Effector memory CD8-positive, alpha-beta T cell (primary cell): Measurements from ENCODE around the gene CXCR6.
A peak's percentile ranks its signal among the peaks of the same experiment; 100 is the strongest.

Experiments
- ATAC-seq: fragments of 150-1000 bp; cut with Tn5 transposase; replicated peaks from 2 replicates; pipeline ENCODE4 v1.10.0; 2021; ENCODE audit warnings: mild to moderate bottlenecking, moderate library complexity
- DNase-seq, 3 experiments: peaks; one replicate each; pipeline ENCODE4 v3.0.0; 2021
- H3K27ac Mint-ChIP-seq, 2 donors: one replicate each; pipeline ENCODE4 v1.8.0; 2022; ENCODE audit warnings: mild to moderate bottlenecking in 2 of 2, mixed read lengths in 2 of 2, moderate library complexity in 2 of 2
- H3K27me3 Mint-ChIP-seq, 2 donors: one replicate each; pipeline ENCODE4 v1.8.0; 2022; ENCODE audit warnings: mixed read lengths in 2 of 2
- H3K36me3 Mint-ChIP-seq: one replicate; pipeline ENCODE4 v1.8.0; 2022; ENCODE audit warnings: mild to moderate bottlenecking, moderate library complexity, mixed read lengths; ENCODE audit not compliant: insufficient read depth
- H3K4me1 Mint-ChIP-seq, 2 donors: one replicate each; pipeline ENCODE4 v1.8.0; 2022; ENCODE audit warnings: low read depth in 2 of 2, mixed read lengths in 2 of 2
- H3K4me3 Mint-ChIP-seq, 2 donors: one replicate each; pipeline ENCODE4 v1.8.0; 2022; ENCODE audit warnings: mild to moderate bottlenecking in 2 of 2, mixed read lengths in 2 of 2, moderate library complexity in 2 of 2
- H3K9me3 Mint-ChIP-seq, 2 donors: one replicate each; pipeline ENCODE4 v1.8.0; 2022; ENCODE audit warnings: mixed read lengths in 2 of 2

CXCR6 gene

GRCh38 chr3:45932112-45932511, 11.2 kb upstream of the CXCR6 start:
- Mint-ChIP-seq H3K36me3 (peaks cover 79% of the 10 kb centered on the region), H3K4me3 (no peak overlapping the region), H3K27ac (peak overlapping the region in 1 of 2 donors; percentile 41), H3K9me3 (no peaks in the 10 kb centered on the region), H3K27me3 (no peaks in the 10 kb centered on the region), H3K4me1 (peaks cover 14% of the 10 kb centered on the region in 2 donors)
- DNase-seq (no peak), ATAC-seq (no peak)

- Mint-ChIP-seq H3K36me3 (peaks cover 83% of the 10 kb centered on the region), H3K4me3 (no peak overlapping the region), H3K27ac (no peak overlapping the region), H3K4me1 (peaks cover 12 to 16% of the 10 kb centered on the region in 2 donors), H3K27me3 (no peaks in the 10 kb centered on the region), H3K9me3 (no peaks in the 10 kb centered on the region)
- ATAC-seq (no peak), DNase-seq (no peak)
Measured at GRCh38 chr3:45933591-45933990, 9.7 kb upstream of the CXCR6 start.

GRCh38 chr3:45936261-45936660, 7.0 kb upstream of the CXCR6 start:
- no peak overlapping the region for H3K27ac Mint-ChIP-seq
- ATAC-seq (no peak), DNase-seq (no peak)
- H3K36me3 Mint-ChIP-seq = peaks cover 62% of the 10 kb centered on the region
- no peak overlapping the region for H3K4me3 Mint-ChIP-seq
- no peaks in the 10 kb centered on the region for H3K27me3 Mint-ChIP-seq
- H3K4me1 Mint-ChIP-seq = peaks cover 23 to 31% of the 10 kb centered on the region in 2 donors
- H3K9me3 Mint-ChIP-seq = no peaks in the 10 kb centered on the region

GRCh38 chr3:45937206-45938042, 5.8 kb upstream of the CXCR6 start:
- ATAC-seq = no peak
- Mint-ChIP-seq H3K27ac (peak overlapping the region; percentile 16 to 41), H3K27me3 (no peaks in the 10 kb centered on the region), H3K36me3 (peaks cover 53% of the 10 kb centered on the region), H3K4me3 (no peak overlapping the region), H3K9me3 (no peaks in the 10 kb centered on the region), H3K4me1 (peaks cover 32 to 41% of the 10 kb centered on the region in 2 donors)
- DNase-seq = no peak

GRCh38 chr3:45938043-45938435, 5.2 kb upstream of the CXCR6 start:
- peaks cover 50% of the 10 kb centered on the region for H3K36me3 Mint-ChIP-seq

GRCh38 chr3:45938864-45939263, 4.4 kb upstream of the CXCR6 start:
- H3K9me3 Mint-ChIP-seq = no peaks in the 10 kb centered on the region
- ATAC-seq = peak; percentile 73
- H3K4me1 Mint-ChIP-seq = peaks cover 44 to 55% of the 10 kb centered on the region in 2 donors
- DNase-seq = peak; percentile 84 to 86 (median 86)
- H3K27me3 Mint-ChIP-seq = no peaks in the 10 kb centered on the region
- H3K4me3 Mint-ChIP-seq = peak overlapping the region; percentile 5 to 41
- peak overlapping the region in 1 of 2 donors; percentile 77 for H3K27ac Mint-ChIP-seq
- H3K36me3 Mint-ChIP-seq = peaks cover 42% of the 10 kb centered on the region

More at GRCh38 chr3:45938043-45938435, 5.2 kb upstream of the CXCR6 start:
- Mint-ChIP-seq H3K27ac (no peak overlapping the region), H3K4me1 (peaks cover 37 to 47% of the 10 kb centered on the region in 2 donors), H3K27me3 (no peaks in the 10 kb centered on the region), H3K9me3 (no peaks in the 10 kb centered on the region), H3K4me3 (no peak overlapping the region)
- DNase-seq (no peak), ATAC-seq (no peak)

- peaks cover 37% of the 10 kb centered on the region for H3K36me3 Mint-ChIP-seq
Measured at GRCh38 chr3:45939341-45939771, 3.9 kb upstream of the CXCR6 start.

GRCh38 chr3:45940004-45940780, 3.1 kb upstream of the CXCR6 start:
- H3K4me3 Mint-ChIP-seq = peak overlapping the region in 1 of 2 donors; percentile 17
- peaks cover 50 to 66% of the 10 kb centered on the region in 2 donors for H3K4me1 Mint-ChIP-seq
- peak overlapping the region in 1 of 2 donors; percentile 32 for H3K27ac Mint-ChIP-seq
- no peak for DNase-seq
- H3K36me3 Mint-ChIP-seq = peaks cover 37% of the 10 kb centered on the region
- no peaks in the 10 kb centered on the region for H3K9me3 Mint-ChIP-seq
- no peak for ATAC-seq
- no peaks in the 10 kb centered on the region for H3K27me3 Mint-ChIP-seq

More at GRCh38 chr3:45939341-45939771, 3.9 kb upstream of the CXCR6 start:
- H3K4me3 Mint-ChIP-seq = peak overlapping the region; percentile 5 to 41
- peak overlapping the region in 1 of 2 donors; percentile 77 for H3K27ac Mint-ChIP-seq
- no peak for ATAC-seq
- no peak for DNase-seq
- no peaks in the 10 kb centered on the region for H3K27me3 Mint-ChIP-seq
- peaks cover 45 to 58% of the 10 kb centered on the region in 2 donors for H3K4me1 Mint-ChIP-seq
- no peaks in the 10 kb centered on the region for H3K9me3 Mint-ChIP-seq

GRCh38 chr3:45940781-45941365, 2.4 kb upstream of the CXCR6 start:
- no peak for DNase-seq
- ATAC-seq = no peak
- Mint-ChIP-seq H3K9me3 (no peaks in the 10 kb centered on the region), H3K27me3 (no peaks in the 10 kb centered on the region), H3K27ac (peak overlapping the region in 1 of 2 donors; percentile 32), H3K36me3 (peaks cover 37% of the 10 kb centered on the region), H3K4me1 (peaks cover 56 to 73% of the 10 kb centered on the region in 2 donors), H3K4me3 (peak overlapping the region in 1 of 2 donors; percentile 17)

GRCh38 chr3:45942051-45942825, 1.0 kb upstream of the CXCR6 start:
- Mint-ChIP-seq H3K27ac (peak overlapping the region; percentile 44 to 92), H3K36me3 (peaks cover 41% of the 10 kb centered on the region), H3K4me1 (peaks cover 70 to 87% of the 10 kb centered on the region in 2 donors), H3K9me3 (no peaks in the 10 kb centered on the region), H3K27me3 (no peaks in the 10 kb centered on the region), H3K4me3 (peak overlapping the region; percentile 81 to 83)
- DNase-seq = no peak
- no peak for ATAC-seq

GRCh38 chr3:45944830-45945620, 1.8 kb downstream of the CXCR6 start:
- H3K4me1 Mint-ChIP-seq = peaks cover 80 to 90% of the 10 kb centered on the region in 2 donors
- DNase-seq (peak in 1 of 3 experiments; percentile 22), ATAC-seq (peak; percentile 62)
- peak overlapping the region; percentile 76 to 87 for H3K4me3 Mint-ChIP-seq
- H3K36me3 Mint-ChIP-seq = peaks cover 53% of the 10 kb centered on the region
- peak overlapping the region; percentile 86 to 92 for H3K27ac Mint-ChIP-seq
- no peaks in the 10 kb centered on the region for H3K9me3 Mint-ChIP-seq
- no peaks in the 10 kb centered on the region for H3K27me3 Mint-ChIP-seq

GRCh38 chr3:45946307-45946706, 3.0 kb downstream of the CXCR6 start:
- peak overlapping the region; percentile 86 to 92 for H3K27ac Mint-ChIP-seq
- H3K27me3 Mint-ChIP-seq = no peaks in the 10 kb centered on the region
- peak overlapping the region; percentile 76 to 87 for H3K4me3 Mint-ChIP-seq
- DNase-seq (no peak), ATAC-seq (peak; percentile 10)
- peaks cover 86 to 92% of the 10 kb centered on the region in 2 donors for H3K4me1 Mint-ChIP-seq
- H3K36me3 Mint-ChIP-seq = peaks cover 65% of the 10 kb centered on the region
- no peaks in the 10 kb centered on the region for H3K9me3 Mint-ChIP-seq
